Measurements from ENCODE around the gene RAMP2.

Gene RAMP2

DNA sequence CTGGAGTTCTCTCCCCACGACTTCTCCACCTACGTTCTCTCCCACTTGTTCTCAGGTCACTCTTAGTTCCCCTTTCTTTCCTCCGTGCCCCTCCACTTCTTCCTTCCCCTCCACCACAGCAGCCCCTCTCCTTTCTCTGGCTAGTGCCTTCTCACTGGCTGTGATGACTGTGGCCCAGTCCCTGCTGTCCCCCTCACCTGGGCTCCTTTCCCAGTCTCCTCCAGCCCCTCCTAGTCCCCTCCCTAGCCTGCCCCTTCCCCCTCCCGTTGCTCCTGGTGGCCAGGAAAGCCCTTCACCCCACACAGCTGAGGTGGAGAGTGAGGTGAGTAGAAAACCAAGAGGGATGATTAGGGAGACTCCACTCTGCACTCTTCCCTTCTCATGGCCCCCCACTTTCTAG, 34.0 kb downstream of the RAMP2 start:
- no peak for DNase-seq (ENCODE audit: low spot score)

DNA sequence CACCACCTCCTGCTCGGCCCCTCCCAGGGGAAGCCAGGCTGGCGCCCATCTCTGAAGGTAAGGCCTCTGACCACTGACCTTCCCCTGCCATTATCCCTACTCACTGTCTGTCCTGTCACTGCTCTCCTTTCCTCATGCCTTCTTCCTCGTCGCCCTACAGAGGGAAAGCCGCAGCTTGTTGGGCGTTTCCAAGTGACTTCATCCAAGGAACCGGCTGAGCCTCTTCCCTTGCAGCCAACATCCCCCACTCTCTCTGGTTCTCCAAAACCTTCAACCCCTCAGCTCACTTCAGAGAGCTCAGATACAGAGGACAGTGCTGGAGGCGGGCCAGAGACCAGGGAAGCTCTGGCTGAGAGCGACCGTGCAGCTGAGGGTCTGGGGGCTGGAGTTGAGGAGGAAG, 34.4 kb downstream of the RAMP2 start:
- no peak for DNase-seq (ENCODE audit: low spot score)

DNA sequence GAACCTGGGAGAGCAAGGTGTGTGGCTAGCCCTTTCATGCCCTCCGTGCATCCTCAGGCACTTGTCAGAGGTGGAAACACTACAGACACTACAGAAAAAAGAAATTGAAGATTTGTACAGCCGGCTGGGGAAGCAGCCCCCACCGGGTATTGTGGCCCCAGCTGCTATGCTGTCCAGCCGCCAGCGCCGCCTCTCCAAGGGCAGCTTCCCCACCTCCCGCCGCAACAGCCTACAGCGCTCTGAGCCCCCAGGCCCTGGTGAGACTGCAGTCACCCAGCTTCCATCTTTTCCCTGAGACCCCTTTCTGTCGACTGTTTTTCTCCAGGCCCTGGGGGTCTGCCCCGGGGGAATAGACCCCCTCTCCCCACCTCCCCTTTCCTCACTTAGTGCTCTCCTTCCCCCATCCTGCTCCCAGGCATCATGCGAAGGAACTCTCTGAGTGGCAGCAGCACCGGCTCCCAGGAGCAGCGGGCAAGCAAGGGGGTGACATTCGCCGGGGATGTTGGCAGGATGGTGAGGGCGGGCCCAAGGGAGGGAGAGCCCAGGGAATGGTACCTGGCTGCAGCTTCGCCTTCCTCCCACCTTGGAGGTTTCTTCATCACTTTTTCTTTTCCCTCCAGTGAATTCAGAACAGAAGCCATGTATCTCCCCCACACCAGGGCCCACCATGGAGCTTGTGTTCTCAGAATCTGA, 35.2 kb downstream of the RAMP2 start:
- no peak for DNase-seq (ENCODE audit: low spot score)

DNA sequence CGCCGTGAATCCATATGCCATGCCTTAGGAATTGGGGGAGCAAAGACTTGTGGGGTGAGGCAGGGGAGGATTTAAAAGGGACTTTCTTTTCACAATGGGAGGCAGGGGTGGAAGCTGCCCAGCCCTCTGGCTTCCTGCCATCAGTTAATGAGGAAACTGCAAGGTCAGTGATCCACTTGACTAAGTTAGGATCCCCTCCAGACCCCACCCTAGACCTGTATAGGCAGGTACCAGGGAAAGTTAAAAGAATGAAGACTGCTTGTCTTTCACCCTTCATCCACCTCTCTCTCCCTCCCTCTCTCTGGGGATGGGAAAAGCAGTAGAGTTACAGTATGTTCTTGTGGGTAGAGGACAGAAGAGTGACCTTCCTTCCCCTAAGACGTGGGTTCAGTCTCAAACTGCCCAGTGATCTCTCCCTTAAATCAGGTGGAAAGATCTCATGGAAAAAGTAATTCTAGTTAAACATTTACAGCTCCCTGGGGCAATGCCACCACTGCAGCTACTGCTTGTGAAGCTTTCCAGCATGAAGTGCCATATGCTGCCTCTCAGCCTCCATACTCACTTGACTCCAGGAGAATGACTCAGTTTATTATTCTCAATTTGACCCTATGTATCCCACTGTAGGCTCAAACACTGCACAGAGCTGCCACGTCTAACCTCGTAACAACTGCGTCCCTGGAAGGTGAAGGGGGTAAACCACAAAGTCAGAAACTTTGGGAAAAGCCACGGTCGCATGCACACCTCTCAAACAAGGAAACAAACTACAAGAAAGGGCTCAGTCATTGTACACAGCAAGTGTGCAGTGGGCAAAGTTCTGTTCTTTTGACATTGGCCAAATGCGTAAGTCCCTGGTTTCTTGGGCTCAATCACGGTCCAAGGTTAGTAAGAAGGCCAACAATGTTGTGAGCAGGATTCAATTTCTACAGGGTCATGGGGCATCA, 36.3 kb downstream of the RAMP2 start:
- DNase-seq (ENCODE audit: low spot score), result no peak

DNA sequence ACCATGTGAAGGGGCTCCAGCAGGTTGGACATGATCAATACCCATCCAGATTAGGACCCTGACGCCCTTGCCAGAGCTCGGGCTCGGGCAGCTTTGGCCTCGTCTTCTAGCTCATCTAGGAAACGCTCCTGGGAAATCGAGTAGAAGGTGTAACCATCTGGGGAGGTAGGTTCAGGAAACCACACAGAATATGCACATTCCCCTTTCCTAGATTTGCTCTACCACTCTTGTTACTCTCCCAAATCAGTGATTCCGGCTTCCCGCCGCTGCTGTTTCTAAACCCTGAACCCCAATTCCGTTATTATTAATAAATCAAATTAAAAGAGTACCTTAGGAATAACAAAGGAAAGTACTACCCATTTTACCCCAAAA, 37.0 kb downstream of the RAMP2 start:
- no peak for DNase-seq (ENCODE audit: low spot score)

DNA sequence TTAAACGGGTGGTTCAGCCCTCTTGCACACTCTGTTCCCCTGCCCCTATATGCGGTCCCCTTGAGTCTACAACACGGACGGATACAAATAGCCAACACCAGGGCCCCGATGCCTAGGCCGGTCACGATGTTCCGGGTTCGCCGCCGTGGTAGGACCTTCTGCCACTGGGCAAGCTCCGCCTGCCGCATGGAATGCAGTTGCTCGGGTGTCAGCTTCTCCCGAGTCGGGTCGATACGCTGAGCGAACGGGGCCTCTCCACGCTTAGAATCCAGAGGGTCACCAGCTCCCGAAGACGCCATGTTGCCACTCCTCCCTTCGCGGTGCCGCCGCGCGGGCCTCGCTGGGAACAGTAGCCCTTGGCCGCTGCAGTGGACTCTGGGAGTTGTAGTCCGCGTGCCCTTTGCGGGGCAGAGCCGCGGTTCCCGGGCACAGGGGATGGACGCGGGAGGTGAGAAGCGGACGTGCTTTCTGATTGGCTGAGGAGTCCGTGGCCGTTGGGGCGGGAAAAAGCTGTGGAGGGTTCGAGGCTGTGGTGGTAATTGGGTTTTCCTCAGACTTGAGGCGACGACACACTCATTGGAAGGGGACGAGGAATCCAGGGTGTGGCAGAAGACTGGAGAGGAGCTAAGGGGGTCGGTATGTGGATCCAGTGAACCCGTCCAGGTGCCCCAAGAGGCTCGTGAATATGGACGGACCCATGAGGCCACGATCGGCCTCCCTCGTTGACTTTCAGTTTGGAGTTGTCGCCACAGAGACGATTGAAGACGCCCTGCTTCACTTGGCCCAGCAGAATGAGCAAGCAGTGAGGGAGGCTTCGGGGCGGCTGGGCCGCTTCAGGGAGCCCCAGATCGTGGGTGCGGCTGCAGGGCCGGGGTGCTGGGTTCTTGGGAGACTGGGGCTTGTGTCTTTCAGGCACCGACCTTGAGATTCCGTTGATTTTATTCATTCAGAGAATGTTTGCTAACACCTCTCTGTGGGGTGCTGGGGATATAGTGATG, 37.7 kb downstream of the RAMP2 start, which contains the start of the genes CNTD1 and COA3:
Gene CNTD1 (plus strand): TSS at position 479 of the 998 bp plus-strand sequence. CDS start 207 bp downstream, at position 686.
Gene COA3 (minus strand): TSS at position 322 of the 998 bp plus-strand sequence. CDS start 23 bp downstream, at position 299.
- peak; percentile 67 for DNase-seq (ENCODE audit: low spot score)

DNA sequence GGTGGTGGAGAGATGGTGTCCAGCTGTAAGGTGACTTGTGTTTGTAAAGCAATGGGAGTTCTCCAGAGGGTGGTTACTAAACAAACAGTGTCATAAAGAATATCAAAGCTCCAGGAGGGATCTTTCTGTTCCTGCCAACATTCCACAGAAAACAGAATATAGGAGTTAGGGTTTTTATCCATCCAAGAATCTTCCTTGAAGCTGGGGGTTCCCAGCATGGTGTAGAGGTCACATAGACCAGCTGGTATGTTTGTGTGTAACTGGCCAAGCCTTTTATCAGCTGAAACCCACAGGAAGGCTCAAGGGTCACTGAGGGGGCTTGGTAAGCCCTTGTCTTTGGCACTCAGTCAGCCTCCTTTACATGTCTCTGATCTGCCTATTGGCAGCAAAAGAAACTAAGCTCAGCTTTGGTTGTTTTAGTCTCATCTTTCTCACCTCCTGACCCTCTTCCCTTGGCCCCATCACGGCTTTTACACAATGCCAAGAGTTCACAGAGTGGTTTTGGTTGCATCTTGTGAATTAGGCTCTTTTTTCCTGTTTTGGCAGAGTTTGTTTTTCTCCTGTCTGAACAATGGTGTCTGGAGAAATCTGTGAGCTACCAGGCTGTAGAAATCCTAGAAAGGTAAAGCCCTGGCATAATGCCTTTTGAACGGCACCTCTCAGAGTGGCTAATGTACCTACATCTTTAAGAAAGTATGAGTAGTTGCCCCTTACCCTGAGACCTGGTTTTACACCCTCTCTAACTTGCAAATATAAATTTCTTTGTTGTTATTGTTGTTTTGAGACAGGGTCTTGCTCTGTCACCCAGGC, 42.3 kb downstream of the RAMP2 start:
- no peak for DNase-seq (ENCODE audit: low spot score)

DNA sequence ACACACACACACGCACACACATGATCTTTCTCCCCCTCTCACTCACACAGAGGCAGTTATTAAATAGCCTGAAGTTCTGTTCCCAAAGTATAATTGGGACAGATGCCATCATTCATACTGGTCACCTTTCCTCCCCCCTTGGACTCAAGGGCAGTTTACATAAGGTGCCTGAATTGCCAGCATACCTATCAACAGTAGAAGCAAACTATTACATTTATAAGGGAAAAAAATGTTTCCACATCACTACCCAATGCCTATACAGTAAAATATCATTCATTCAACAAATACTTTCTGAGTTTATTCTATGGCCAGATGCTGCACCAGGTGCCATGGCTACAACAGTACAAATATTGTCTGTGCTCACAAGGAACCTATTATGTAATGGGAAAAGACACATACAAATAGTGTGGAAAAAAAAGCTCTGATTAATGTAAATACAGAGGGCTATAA, 43.9 kb downstream of the RAMP2 start:
- DNase-seq (ENCODE audit: low spot score), result no peak

DNA sequence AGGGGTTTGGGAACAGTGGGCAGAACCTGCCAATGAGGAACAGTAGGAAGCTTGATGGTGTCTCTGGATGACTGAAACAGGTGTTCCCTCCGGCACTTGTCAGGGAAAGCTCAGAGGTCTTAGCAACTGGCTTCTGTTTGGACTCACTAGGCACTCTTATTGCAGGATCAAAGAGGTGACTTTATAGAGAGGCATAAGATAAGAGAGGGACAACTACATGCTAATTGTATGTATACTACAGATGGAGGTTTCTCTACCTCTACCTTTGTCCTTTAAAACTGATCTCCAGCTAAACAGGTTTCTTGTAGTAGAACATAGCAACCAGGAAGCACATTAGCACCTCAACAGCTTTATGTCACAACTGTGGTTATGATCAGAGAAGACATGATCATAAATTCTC, 45.2 kb downstream of the RAMP2 start:
- DNase-seq (ENCODE audit: low spot score), result no peak

DNA sequence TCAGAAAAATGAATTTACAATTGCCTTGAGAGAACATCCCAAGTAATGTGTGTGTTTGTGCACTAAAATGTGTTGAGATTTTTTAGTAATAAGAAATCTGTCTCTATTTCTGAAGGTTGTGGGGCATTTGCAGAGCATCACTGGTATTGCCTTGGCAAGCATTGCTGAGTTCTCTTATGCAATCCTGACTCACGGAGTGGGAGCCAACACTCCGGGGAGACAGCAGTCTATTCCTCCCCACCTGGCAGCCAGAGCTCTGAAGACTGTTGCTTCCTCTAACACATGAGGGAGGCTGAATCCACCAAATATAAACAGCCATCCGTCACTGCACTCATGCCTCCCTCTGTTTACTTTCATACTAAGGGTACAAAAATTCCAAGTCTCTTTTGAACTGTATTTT, 48.2 kb downstream of the RAMP2 start:
- no peak for DNase-seq (ENCODE audit: low spot score)
